ENCODE data around the gene HSD17B1.
A peak's percentile ranks its signal among the peaks of the same experiment; 100 is the strongest.
"Not testable (repeated sequence)": the region's sequence is repeated elsewhere in the genome, so short reads cannot be mapped to it uniquely, and the experiment has no call there.

HSD17B1 gene

GRCh38 chr17:42522798-42523278 is 29.9 kb upstream of the HSD17B1 start:
- DNase-seq (ENCODE audit: low read depth in 2 of 3, low spot score in 1 of 3): no peak

DNA sequence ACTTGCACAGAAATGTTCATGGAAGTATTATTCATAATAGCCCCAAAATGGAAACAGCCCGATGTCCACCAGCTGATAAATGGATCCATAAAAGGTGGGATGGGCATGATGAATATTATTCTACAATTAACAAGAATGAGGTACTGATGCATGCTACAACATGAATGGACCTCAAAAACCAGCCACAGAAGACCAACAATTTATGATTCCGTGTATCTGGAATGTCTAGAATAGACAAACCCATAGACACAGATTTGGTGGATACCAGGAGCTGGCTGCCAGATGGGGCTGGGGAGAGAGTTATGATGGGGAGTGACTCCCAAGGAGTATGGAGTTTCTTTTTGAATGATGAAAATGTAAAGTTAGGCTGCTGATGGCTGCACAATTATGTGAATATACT is 27.5 kb upstream of the HSD17B1 start:
- no peak for DNase-seq (ENCODE audit: low read depth in 2 of 3, low spot score in 1 of 3)

- DNase-seq (ENCODE audit: low read depth in 2 of 3, low spot score in 1 of 3): no peak
Observed at GRCh38 chr17:42526031-42526444, 26.7 kb upstream of the HSD17B1 start.

DNA sequence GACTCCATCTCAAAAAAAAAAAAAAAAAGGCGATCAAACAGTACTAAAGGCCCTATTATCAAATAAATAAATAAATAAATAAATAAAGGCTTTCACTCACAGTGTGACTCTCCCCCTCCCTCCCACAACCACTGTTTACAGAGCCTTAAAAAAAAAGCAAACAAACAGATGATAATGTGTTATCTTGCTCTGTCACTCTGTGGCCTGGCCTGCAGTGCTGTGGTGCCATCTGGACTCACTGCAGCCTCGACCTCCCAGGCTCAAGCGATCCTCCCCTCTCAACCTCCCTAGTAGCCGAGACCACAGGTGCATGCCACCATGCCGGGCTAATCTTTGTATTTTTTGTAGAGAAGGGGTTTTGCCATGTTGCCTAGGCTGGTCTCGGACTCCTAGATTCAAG is 24.8 kb upstream of the HSD17B1 start:
- no peak for DNase-seq (ENCODE audit: low read depth in 2 of 3, low spot score in 1 of 3)

DNA sequence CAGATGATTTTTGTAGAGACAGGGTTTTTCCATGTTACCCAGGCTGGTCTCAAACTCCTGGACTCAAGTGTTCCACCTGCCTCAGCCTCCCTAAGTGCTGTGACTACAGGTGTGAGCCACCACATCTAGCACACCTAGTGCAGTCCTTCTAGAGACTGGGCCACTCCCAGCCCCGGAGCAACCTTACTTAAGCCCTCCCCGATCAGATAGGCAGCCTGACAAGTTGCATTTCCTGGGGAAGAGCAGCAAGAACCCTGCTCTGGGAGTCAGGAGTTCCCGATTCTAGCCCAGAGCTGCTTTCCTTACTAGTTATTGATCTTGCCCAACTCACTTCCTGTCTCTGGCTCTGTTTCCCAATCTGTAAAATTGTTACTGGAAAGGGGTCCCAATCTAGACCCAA is 23.7 kb upstream of the HSD17B1 start:
- DNase-seq (ENCODE audit: low read depth in 2 of 3, low spot score in 1 of 3): no peak

- no peak for DNase-seq (ENCODE audit: low read depth in 2 of 3, low spot score in 1 of 3)
Observed at GRCh38 chr17:42530952-42531454, 21.7 kb upstream of the HSD17B1 start.

- peak in 1 of 3 donors; percentile 42 for DNase-seq (ENCODE audit: low read depth in 2 of 3, low spot score in 1 of 3)
Observed at GRCh38 chr17:42531455-42532354, 21.0 kb upstream of the HSD17B1 start.

DNA sequence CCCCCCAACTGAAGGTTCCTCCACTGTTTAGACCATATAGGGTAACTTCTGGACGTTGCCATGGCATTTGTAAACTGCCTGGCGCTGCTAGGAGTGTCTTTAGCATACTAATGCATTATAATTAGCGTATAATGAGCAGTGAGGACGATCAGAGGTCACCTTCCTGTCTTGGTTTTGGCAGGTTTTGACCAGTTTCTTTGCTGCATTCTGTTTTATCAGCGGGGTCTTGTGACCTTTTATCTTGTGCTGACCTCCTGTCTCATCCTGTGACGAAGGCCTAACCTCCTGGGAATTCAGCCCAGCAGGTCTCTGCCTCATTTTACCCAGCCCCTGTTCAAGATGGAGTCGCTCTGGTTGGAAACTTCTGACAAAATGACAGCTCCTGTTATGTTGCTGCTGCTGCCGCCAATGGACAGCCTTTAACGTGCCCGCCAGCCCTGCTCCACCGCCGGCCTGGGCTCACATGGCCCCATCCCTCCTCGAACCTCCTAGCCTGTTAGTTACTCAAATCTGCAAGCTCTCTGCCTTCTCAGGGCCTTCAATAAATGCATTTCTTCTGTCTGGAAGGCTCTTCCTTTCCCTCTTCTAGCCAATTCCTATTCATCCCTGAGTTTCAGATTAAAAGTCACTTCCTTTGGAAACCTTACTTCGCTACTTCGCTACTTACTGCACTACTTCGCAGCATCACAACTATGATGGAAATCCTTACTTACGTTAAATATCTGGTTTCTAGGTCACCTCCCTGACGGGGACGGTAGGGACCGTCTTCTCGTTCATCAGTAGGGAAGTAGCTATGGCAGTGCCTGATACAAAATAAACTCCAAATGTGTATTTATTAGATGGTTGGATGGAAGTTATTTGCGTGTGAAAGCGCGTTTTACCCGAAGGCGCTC is 17.3 kb upstream of the HSD17B1 start:
- DNase-seq (ENCODE audit: low read depth in 2 of 3, low spot score in 1 of 3): no peak

DNA sequence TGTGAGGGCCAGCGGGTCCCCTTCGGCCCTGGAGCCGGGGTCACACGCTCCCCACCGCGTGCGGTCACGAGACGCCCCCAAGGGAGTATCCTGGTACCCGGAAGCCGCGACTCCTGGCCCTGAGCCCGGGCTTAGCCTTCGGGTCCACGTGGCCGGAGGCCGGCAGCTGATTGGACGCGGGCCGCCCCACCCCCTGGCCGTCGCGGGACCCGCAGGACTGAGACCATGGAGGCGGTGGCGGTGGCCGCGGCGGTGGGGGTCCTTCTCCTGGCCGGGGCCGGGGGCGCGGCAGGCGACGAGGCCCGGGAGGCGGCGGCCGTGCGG is 16.7 kb upstream of the HSD17B1 start, which contains the start of gene NAGLU:
Gene NAGLU (plus strand): TSS at position 194 of the 324 bp plus-strand sequence. CDS start 32 bp downstream, at position 226.
- peak; percentile 75 to 84 (median 80) for DNase-seq (ENCODE audit: low read depth in 2 of 3, low spot score in 1 of 3)

DNA sequence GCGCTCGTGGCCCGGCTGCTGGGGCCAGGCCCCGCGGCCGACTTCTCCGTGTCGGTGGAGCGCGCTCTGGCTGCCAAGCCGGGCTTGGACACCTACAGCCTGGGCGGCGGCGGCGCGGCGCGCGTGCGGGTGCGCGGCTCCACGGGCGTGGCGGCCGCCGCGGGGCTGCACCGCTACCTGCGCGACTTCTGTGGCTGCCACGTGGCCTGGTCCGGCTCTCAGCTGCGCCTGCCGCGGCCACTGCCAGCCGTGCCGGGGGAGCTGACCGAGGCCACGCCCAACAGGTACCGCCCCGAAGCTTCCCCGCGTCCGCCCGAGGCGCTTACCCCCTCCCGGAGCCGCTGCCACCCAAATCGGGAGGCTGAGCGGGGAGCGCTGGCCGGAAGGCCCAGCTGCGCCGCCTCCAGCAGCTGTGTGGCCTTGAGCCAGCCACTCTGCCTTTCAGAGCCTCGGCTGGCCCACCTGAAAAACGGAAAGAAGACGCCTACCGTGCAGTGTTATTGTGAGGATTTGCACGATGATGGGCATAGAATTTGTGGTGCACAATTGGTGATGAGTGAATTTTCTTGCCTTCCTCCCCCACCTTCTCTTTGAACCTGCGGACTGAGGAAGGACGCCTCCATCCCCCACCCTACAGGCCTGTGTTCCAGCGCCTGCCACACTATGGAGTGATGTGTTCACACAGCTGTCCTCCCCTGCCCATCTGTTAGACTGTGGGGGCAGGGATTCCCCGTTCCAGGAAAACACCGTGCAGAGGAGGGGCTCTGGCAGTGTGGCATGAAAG is 16.2 kb upstream of the HSD17B1 start:
- peak; percentile 45 to 71 (median 59) for DNase-seq (ENCODE audit: low read depth in 2 of 3, low spot score in 1 of 3)

DNA sequence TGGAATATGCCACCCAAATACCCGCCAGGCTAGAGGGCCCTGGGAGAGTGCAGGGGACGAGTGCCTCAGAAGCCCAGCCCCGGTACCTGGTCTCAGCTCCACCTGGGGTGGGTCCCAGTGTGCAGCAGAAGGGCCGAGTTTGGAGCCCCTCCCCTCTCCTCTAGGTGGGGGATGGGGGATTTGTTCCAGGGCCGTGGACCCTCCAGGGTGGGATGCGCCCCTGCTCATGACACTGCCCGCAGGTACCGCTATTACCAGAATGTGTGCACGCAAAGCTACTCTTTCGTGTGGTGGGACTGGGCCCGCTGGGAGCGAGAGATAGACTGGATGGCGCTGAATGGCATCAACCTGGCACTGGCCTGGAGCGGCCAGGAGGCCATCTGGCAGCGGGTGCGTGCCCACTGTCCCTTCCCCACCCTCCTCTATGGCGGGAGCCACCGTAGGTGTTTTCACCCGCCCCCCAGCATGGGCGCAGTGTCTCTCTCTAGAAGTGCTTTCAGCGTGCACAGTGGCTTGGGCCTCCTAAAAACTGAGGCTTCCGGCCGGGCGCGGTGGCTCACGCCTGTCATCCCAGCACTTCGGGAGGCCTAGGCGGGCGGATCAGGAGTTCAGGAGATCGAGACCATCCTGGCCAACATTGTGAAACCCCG is 15.4 kb upstream of the HSD17B1 start:
- no peak for DNase-seq (ENCODE audit: low read depth in 2 of 3, low spot score in 1 of 3)

GRCh38 chr17:42537826-42538451 is 14.8 kb upstream of the HSD17B1 start:
- DNase-seq (ENCODE audit: low read depth in 2 of 3, low spot score in 1 of 3): no peak

- DNase-seq (ENCODE audit: low read depth in 2 of 3, low spot score in 1 of 3): no peak
Observed at GRCh38 chr17:42538482-42538881, 14.2 kb upstream of the HSD17B1 start.

- DNase-seq (ENCODE audit: low read depth in 2 of 3, low spot score in 1 of 3): not testable (repeated sequence)
Observed at GRCh38 chr17:42540558-42540957, 12.2 kb upstream of the HSD17B1 start.

DNA sequence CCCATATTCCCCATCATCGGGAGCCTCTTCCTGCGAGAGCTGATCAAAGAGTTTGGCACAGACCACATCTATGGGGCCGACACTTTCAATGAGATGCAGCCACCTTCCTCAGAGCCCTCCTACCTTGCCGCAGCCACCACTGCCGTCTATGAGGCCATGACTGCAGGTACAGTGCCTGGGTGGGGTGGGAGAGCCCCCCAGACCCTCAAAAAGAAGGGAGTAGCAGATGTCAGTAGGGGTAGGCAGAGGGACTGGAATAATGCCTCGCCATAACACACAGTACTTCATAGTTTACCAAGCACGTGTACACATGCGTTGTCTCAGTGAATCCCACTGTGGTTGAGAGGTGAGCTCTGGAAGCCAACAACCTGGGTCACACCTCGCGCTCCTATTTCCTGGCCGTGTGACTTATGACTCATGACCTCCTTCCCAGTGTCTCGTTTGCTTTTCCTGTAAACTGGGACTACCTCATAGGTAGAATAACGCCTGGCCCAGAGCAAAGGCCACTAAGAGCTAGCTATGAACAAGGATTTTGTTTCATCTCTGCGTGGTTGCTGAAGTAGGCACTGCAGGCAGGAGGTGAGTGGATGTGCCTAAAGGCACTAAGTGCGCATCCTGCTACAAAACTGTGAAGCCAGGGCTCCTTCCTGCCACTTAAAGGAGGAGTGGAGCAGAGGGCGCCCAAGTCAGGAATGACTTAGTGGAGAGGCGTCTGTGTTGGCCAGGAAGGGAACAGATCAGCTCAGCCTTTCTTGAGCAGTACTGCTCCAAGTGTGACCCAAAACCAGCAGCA is 11.5 kb upstream of the HSD17B1 start:
- peak in 1 of 3 donors; percentile 32 for DNase-seq (ENCODE audit: low read depth in 2 of 3, low spot score in 1 of 3)

- no peak for DNase-seq (ENCODE audit: low read depth in 2 of 3, low spot score in 1 of 3)
Observed at GRCh38 chr17:42543190-42544079, 9.3 kb upstream of the HSD17B1 start.

GRCh38 chr17:42544874-42545283 is 7.8 kb upstream of the HSD17B1 start:
- DNase-seq (ENCODE audit: low read depth in 2 of 3, low spot score in 1 of 3): no peak

Data from stimulated activated CD4-positive, alpha-beta T cell treated with anti-CD3 and anti-CD28 coated beads, Interleukin-12 subunit alpha, Interleukin-12 subunit beta, amount 100 ng/mL, for 48 hours (primary cell).